HG02970 (cell line): ENCODE data around the gene ST8SIA4.

Source experiments
- ATAC-seq: cut with Tn5 transposase; IDR thresholded peaks from one replicate; pipeline ENCODE4 v1.9.1; 2021; ENCODE audit warnings: mild to moderate bottlenecking, moderate library complexity, moderate number of reproducible peaks; ENCODE audit not compliant: unreplicated experiment, low FRiP score

ST8SIA4 gene

GRCh38 chr5:100903039-100903887, at the start of gene ST8SIA4:
TSS of gene ST8SIA4 (minus strand) at chr5:100903282. CDS start at chr5:100902955, 327 bp downstream.
- peak; percentile 74 for ATAC-seq

GRCh38 chr5:100950985-100951384, 47.9 kb upstream of the ST8SIA4 start:
- ATAC-seq = no peak

GRCh38 chr5:100913298-100913697, 10.2 kb upstream of the ST8SIA4 start:
- ATAC-seq = no peak

GRCh38 chr5:100909034-100909433, 6.0 kb upstream of the ST8SIA4 start:
- ATAC-seq = no peak

- no peak for ATAC-seq
Measured at GRCh38 chr5:100905259-100905914, 2.3 kb upstream of the ST8SIA4 start.

GRCh38 chr5:100904259-100904861, 1.3 kb upstream of the ST8SIA4 start:
- ATAC-seq = peak; percentile 21

GRCh38 chr5:100902440-100903038, 543 bp downstream of the ST8SIA4 start:
- ATAC-seq = no peak

- ATAC-seq = no peak
Measured at GRCh38 chr5:100901821-100902341, 1.2 kb downstream of the ST8SIA4 start.

- peak; percentile 50 for ATAC-seq
Measured at GRCh38 chr5:100900796-100901781, 2.0 kb downstream of the ST8SIA4 start.

- peak; percentile 0 for ATAC-seq
Measured at GRCh38 chr5:100900142-100900795, 2.8 kb downstream of the ST8SIA4 start.

- no peak for ATAC-seq
Measured at GRCh38 chr5:100899675-100900074, 3.4 kb downstream of the ST8SIA4 start.

- no peak for ATAC-seq
Measured at GRCh38 chr5:100898504-100899346, 4.4 kb downstream of the ST8SIA4 start.

- ATAC-seq = no peak
Measured at GRCh38 chr5:100896054-100896453, 7.0 kb downstream of the ST8SIA4 start.

- peak; percentile 61 for ATAC-seq
Measured at GRCh38 chr5:100890461-100891008, 12.5 kb downstream of the ST8SIA4 start.

GRCh38 chr5:100889896-100890295, 13.2 kb downstream of the ST8SIA4 start:
- no peak for ATAC-seq

GRCh38 chr5:100889165-100889743, 13.8 kb downstream of the ST8SIA4 start:
- ATAC-seq = peak; percentile 56

GRCh38 chr5:100877274-100877673, 25.8 kb downstream of the ST8SIA4 start:
- ATAC-seq = no peak
